ENCODE results near the gene ICE2.
A peak's percentile ranks its signal among the peaks of the same experiment; 100 is the strongest.
"Not testable (repeated sequence)": the region's sequence is repeated elsewhere in the genome, so short reads cannot be mapped to it uniquely, and the experiment has no call there.

ICE2 gene

DNA sequence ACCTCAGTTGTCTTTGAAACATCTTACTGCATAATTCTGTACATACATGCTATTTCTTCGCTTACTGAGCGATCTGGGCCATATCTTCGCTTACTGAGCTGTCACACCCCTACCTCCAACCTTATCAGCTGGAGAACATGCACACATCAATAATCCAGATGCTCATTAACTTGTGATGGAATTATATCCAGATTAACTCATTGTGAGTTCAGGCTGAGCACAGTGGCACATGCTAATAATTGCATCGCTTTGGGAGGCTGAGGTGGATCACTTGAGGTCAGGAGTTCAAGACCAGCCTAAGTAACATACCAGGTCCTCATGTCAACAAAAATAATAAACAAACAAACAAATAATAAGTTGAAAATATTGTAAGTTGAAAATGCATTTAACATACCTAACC is 61.8 kb downstream of the ICE2 start:
- H3K4me3 ChIP-seq (ENCODE audit: low read length) = no peak overlapping the region
- no peak overlapping the region for H4K8ac ChIP-seq (ENCODE audit: low read depth, low read length)
- no peak overlapping the region for H3K27ac ChIP-seq (ENCODE audit: low read depth, low read length)
- no peak overlapping the region for H3K9ac ChIP-seq (ENCODE audit: low read length)
- no peaks in the 10 kb centered on the region for H3K79me1 ChIP-seq (ENCODE audit: low read length)
- peaks cover 4% of the 10 kb centered on the region for H3K4me1 ChIP-seq (ENCODE audit: control insufficient read depth, low read depth, low read length)
- H3K4ac ChIP-seq (ENCODE audit: low read depth, low read length) = no peak overlapping the region
- no peaks in the 10 kb centered on the region for H3K36me3 ChIP-seq (ENCODE audit: control insufficient read depth, insufficient read depth, low read length)
- no peak overlapping the region for H3K56ac ChIP-seq (ENCODE audit: low read length)
- no CpG with 5 or more reads among the region's 4 CpGs for WGBS (ENCODE audit: extremely low coverage, insufficient coverage, low lambda C conversion rate)
- no peak overlapping the region for H3K4me2 ChIP-seq (ENCODE audit: low read length)
- no peak overlapping the region for H2BK120ac ChIP-seq (ENCODE audit: low read depth, low read length)
- H2AK5ac ChIP-seq (ENCODE audit: low read length) = no peak overlapping the region
- no peak overlapping the region for H3K18ac ChIP-seq (ENCODE audit: low read length)
- H2BK5ac ChIP-seq (ENCODE audit: low read length) = no peak overlapping the region
- H2BK15ac ChIP-seq (replicated peaks; ENCODE audit: low read depth) = no peak overlapping the region
- DNase-seq = no peak
- no peak overlapping the region for H4K5ac ChIP-seq (ENCODE audit: low read length)
- H3K27me3 ChIP-seq (ENCODE audit: insufficient read depth, low read length, poor library complexity) = no peaks in the 10 kb centered on the region
- H3K79me2 ChIP-seq (ENCODE audit: control insufficient read depth, insufficient read depth, low read length) = no peaks in the 10 kb centered on the region
- H3K23ac ChIP-seq (ENCODE audit: low read length) = no peak overlapping the region

DNA sequence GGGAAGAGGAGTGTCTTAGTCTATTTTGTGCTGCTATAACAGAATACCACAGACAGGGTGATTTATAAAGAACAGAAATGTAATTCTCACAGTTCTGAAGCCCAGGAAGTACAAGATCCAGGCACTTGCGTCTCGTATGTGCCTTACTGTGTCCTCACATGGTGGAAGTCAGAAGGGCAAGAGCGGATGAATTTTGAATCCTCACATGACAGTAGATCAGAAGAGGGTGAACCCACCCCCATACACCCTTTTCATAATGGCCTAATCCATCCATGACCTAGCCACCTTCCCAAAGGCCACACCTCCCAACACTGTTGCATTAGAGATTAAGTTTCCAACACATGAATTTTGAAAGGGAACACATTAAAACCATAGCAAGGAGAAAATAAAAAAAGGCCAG is 62.5 kb downstream of the ICE2 start:
- H3K56ac ChIP-seq (ENCODE audit: low read length) = no peak overlapping the region
- H3K23ac ChIP-seq (ENCODE audit: low read length) = no peak overlapping the region
- no peak overlapping the region for H2BK5ac ChIP-seq (ENCODE audit: low read length)
- no peak overlapping the region for H4K8ac ChIP-seq (ENCODE audit: low read depth, low read length)
- no peak overlapping the region for H3K27ac ChIP-seq (ENCODE audit: low read depth, low read length)
- no peak overlapping the region for H3K4ac ChIP-seq (ENCODE audit: low read depth, low read length)
- no peak overlapping the region for H2AK5ac ChIP-seq (ENCODE audit: low read length)
- no peaks in the 10 kb centered on the region for H3K27me3 ChIP-seq (ENCODE audit: insufficient read depth, low read length, poor library complexity)
- no peaks in the 10 kb centered on the region for H3K79me2 ChIP-seq (ENCODE audit: control insufficient read depth, insufficient read depth, low read length)
- peaks cover 4% of the 10 kb centered on the region for H3K4me1 ChIP-seq (ENCODE audit: control insufficient read depth, low read depth, low read length)
- H2BK15ac ChIP-seq (replicated peaks; ENCODE audit: low read depth) = no peak overlapping the region
- no peak overlapping the region for H2BK120ac ChIP-seq (ENCODE audit: low read depth, low read length)
- H3K4me2 ChIP-seq (ENCODE audit: low read length) = no peak overlapping the region
- no CpG with 5 or more reads among the region's 3 CpGs for WGBS (ENCODE audit: extremely low coverage, insufficient coverage, low lambda C conversion rate)
- no peaks in the 10 kb centered on the region for H3K79me1 ChIP-seq (ENCODE audit: low read length)
- H3K4me3 ChIP-seq (ENCODE audit: low read length) = no peak overlapping the region
- no peak overlapping the region for H3K18ac ChIP-seq (ENCODE audit: low read length)
- no peak for DNase-seq
- H3K36me3 ChIP-seq (ENCODE audit: control insufficient read depth, insufficient read depth, low read length) = no peaks in the 10 kb centered on the region
- no peak overlapping the region for H3K9ac ChIP-seq (ENCODE audit: low read length)
- H4K5ac ChIP-seq (ENCODE audit: low read length) = no peak overlapping the region

DNA sequence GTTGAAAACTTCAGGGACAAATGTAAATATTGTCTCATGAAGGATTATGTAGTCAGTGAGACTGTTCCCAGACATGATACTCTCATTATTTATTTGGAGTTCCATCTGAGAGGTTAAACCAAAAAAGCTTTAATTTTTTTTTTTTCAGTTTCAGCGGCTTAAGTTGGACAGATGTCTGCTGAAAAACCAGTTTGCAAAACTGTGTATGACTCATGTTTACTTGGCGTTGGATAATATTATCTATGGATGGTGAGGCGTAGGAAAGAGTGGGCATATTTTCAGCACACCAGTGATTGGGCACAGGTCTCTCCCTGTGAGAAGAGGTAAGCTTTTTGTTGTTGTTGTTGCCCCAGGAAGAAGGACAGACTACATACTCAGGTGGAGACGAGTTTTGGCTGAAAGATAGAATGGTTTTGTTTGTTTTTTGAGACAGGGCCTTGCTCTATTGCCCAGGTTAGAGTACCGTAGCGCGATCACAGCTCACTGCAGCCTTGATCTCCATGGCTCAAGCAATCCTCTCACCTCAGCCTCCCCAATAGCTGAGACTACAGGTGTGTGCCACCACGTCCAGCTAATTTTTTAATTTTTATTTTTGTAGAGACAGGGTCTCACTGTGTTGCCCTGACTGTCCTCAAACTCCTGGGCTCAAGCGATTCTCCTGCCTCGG is 64.8 kb downstream of the ICE2 start:
- no peak overlapping the region for H3K18ac ChIP-seq (ENCODE audit: low read length)
- H3K4me2 ChIP-seq (ENCODE audit: low read length) = no peak overlapping the region
- no peaks in the 10 kb centered on the region for H3K79me1 ChIP-seq (ENCODE audit: low read length)
- no CpG with 5 or more reads among the region's 10 CpGs for WGBS (ENCODE audit: extremely low coverage, insufficient coverage, low lambda C conversion rate)
- no peak overlapping the region for H3K27ac ChIP-seq (ENCODE audit: low read depth, low read length)
- no peak overlapping the region for H2BK120ac ChIP-seq (ENCODE audit: low read depth, low read length)
- H4K8ac ChIP-seq (ENCODE audit: low read depth, low read length) = no peak overlapping the region
- no peak overlapping the region for H2AK5ac ChIP-seq (ENCODE audit: low read length)
- H4K5ac ChIP-seq (ENCODE audit: low read length) = no peak overlapping the region
- no peak overlapping the region for H3K9ac ChIP-seq (ENCODE audit: low read length)
- no peak overlapping the region for H3K23ac ChIP-seq (ENCODE audit: low read length)
- no peak overlapping the region for H3K4me3 ChIP-seq (ENCODE audit: low read length)
- no peak overlapping the region for H3K56ac ChIP-seq (ENCODE audit: low read length)
- no peaks in the 10 kb centered on the region for H3K36me3 ChIP-seq (ENCODE audit: control insufficient read depth, insufficient read depth, low read length)
- DNase-seq = no peak
- H2BK15ac ChIP-seq (replicated peaks; ENCODE audit: low read depth) = no peak overlapping the region
- peaks cover 4% of the 10 kb centered on the region for H3K4me1 ChIP-seq (ENCODE audit: control insufficient read depth, low read depth, low read length)
- no peaks in the 10 kb centered on the region for H3K79me2 ChIP-seq (ENCODE audit: control insufficient read depth, insufficient read depth, low read length)
- no peaks in the 10 kb centered on the region for H3K27me3 ChIP-seq (ENCODE audit: insufficient read depth, low read length, poor library complexity)
- no peak overlapping the region for H2BK5ac ChIP-seq (ENCODE audit: low read length)
- no peak overlapping the region for H3K4ac ChIP-seq (ENCODE audit: low read depth, low read length)

- Histone ChIP-seq H3K4me3 (ENCODE audit: low read length) (no peak overlapping the region), H3K18ac (ENCODE audit: low read length) (no peak overlapping the region)
- no CpG with 5 or more reads among the region's 9 CpGs for WGBS (ENCODE audit: extremely low coverage, insufficient coverage, low lambda C conversion rate)
Measured at GRCh38 chr15:60413231-60413824, 65.6 kb downstream of the ICE2 start.

GRCh38 chr15:60412807-60413206 is 66.1 kb downstream of the ICE2 start:
- not testable (repeated sequence) for H3K56ac ChIP-seq (ENCODE audit: low read length); H4K5ac ChIP-seq (ENCODE audit: low read length); H3K79me1 ChIP-seq (ENCODE audit: low read length); H2BK15ac ChIP-seq (replicated peaks; ENCODE audit: low read depth); H3K4ac ChIP-seq (ENCODE audit: low read depth, low read length); H3K23ac ChIP-seq (ENCODE audit: low read length); H3K79me2 ChIP-seq (ENCODE audit: control insufficient read depth, insufficient read depth, low read length); H3K4me1 ChIP-seq (ENCODE audit: control insufficient read depth, low read depth, low read length); H3K4me2 ChIP-seq (ENCODE audit: low read length); H2BK120ac ChIP-seq (ENCODE audit: low read depth, low read length); H2AK5ac ChIP-seq (ENCODE audit: low read length); H3K18ac ChIP-seq (ENCODE audit: low read length); H3K36me3 ChIP-seq (ENCODE audit: control insufficient read depth, insufficient read depth, low read length); DNase-seq; H3K4me3 ChIP-seq (ENCODE audit: low read length); H2BK5ac ChIP-seq (ENCODE audit: low read length); H3K27me3 ChIP-seq (ENCODE audit: insufficient read depth, low read length, poor library complexity); H4K8ac ChIP-seq (ENCODE audit: low read depth, low read length); H3K27ac ChIP-seq (ENCODE audit: low read depth, low read length); H3K9ac ChIP-seq (ENCODE audit: low read length)
- no CpG with 5 or more reads among the region's 21 CpGs for WGBS (ENCODE audit: extremely low coverage, insufficient coverage, low lambda C conversion rate)

More at GRCh38 chr15:60413231-60413824, 65.6 kb downstream of the ICE2 start:
- no peaks in the 10 kb centered on the region for H3K36me3 ChIP-seq (ENCODE audit: control insufficient read depth, insufficient read depth, low read length)
- no peak overlapping the region for H3K4me2 ChIP-seq (ENCODE audit: low read length)
- H3K56ac ChIP-seq (ENCODE audit: low read length) = peak overlapping the region; percentile 43
- no peak overlapping the region for H2AK5ac ChIP-seq (ENCODE audit: low read length)
- no peak overlapping the region for H3K4ac ChIP-seq (ENCODE audit: low read depth, low read length)
- no peak overlapping the region for H2BK5ac ChIP-seq (ENCODE audit: low read length)
- H4K8ac ChIP-seq (ENCODE audit: low read depth, low read length) = no peak overlapping the region
- H2BK120ac ChIP-seq (ENCODE audit: low read depth, low read length) = no peak overlapping the region
- peak overlapping the region; percentile 76 for H3K23ac ChIP-seq (ENCODE audit: low read length)
- peak; percentile 75 for DNase-seq
- H2BK15ac ChIP-seq (replicated peaks; ENCODE audit: low read depth) = no peak overlapping the region
- no peak overlapping the region for H3K27ac ChIP-seq (ENCODE audit: low read depth, low read length)
- no peaks in the 10 kb centered on the region for H3K79me1 ChIP-seq (ENCODE audit: low read length)
- H3K9ac ChIP-seq (ENCODE audit: low read length) = no peak overlapping the region
- H3K79me2 ChIP-seq (ENCODE audit: control insufficient read depth, insufficient read depth, low read length) = no peaks in the 10 kb centered on the region
- H3K27me3 ChIP-seq (ENCODE audit: insufficient read depth, low read length, poor library complexity) = no peaks in the 10 kb centered on the region
- H3K4me1 ChIP-seq (ENCODE audit: control insufficient read depth, low read depth, low read length) = peaks cover 4% of the 10 kb centered on the region
- H4K5ac ChIP-seq (ENCODE audit: low read length) = no peak overlapping the region
